ENCODE measurements around the gene NUP188.

DNA sequence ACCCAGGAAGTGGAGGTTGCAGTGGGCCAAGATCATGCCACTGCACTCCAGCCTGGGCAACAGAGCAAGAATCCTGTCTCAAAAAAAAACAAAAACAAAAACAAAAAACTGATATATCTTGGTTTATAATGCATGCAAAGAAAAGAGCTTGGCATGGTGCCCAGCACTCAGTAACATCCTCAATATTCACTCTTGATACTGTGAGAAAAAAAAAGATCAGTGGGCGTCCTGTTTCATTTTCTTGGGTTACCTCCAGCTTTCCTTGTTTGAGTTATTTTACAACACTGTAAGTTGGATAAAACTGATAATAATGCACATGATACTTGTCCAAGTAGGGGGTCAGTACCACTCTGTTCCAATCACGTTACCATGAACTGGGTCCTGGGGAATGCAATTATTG is 18.9 kb upstream of the NUP188 start:
- TF ChIP-seq, protein P1, sequence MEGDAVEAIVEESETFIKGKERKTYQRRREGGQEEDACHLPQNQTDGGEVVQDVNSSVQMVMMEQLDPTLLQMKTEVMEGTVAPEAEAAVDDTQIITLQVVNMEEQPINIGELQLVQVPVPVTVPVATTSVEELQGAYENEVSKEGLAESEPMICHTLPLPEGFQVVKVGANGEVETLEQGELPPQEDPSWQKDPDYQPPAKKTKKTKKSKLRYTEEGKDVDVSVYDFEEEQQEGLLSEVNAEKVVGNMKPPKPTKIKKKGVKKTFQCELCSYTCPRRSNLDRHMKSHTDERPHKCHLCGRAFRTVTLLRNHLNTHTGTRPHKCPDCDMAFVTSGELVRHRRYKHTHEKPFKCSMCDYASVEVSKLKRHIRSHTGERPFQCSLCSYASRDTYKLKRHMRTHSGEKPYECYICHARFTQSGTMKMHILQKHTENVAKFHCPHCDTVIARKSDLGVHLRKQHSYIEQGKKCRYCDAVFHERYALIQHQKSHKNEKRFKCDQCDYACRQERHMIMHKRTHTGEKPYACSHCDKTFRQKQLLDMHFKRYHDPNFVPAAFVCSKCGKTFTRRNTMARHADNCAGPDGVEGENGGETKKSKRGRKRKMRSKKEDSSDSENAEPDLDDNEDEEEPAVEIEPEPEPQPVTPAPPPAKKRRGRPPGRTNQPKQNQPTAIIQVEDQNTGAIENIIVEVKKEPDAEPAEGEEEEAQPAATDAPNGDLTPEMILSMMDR (tag by site-specific recombination; IDR thresholded peaks at IDR 0.05) = no peak
- TF ChIP-seq, protein P2, sequence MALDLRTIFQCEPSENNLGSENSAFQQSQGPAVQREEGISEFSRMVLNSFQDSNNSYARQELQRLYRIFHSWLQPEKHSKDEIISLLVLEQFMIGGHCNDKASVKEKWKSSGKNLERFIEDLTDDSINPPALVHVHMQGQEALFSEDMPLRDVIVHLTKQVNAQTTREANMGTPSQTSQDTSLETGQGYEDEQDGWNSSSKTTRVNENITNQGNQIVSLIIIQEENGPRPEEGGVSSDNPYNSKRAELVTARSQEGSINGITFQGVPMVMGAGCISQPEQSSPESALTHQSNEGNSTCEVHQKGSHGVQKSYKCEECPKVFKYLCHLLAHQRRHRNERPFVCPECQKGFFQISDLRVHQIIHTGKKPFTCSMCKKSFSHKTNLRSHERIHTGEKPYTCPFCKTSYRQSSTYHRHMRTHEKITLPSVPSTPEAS (tag by site-specific recombination; IDR thresholded peaks at IDR 0.05) = no peak
- TF ChIP-seq, protein P3, sequence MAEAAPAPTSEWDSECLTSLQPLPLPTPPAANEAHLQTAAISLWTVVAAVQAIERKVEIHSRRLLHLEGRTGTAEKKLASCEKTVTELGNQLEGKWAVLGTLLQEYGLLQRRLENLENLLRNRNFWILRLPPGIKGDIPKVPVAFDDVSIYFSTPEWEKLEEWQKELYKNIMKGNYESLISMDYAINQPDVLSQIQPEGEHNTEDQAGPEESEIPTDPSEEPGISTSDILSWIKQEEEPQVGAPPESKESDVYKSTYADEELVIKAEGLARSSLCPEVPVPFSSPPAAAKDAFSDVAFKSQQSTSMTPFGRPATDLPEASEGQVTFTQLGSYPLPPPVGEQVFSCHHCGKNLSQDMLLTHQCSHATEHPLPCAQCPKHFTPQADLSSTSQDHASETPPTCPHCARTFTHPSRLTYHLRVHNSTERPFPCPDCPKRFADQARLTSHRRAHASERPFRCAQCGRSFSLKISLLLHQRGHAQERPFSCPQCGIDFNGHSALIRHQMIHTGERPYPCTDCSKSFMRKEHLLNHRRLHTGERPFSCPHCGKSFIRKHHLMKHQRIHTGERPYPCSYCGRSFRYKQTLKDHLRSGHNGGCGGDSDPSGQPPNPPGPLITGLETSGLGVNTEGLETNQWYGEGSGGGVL (tag by site-specific recombination; IDR thresholded peaks at IDR 0.05) = no peak
- TF ChIP-seq ZNF514 (tag by site-specific recombination; IDR thresholded peaks at IDR 0.05) (no peak), SALL2 (tag by site-specific recombination; IDR thresholded peaks at IDR 0.05; ENCODE audit: borderline replicate concordance) (no peak), ZBTB21 (tag by site-specific recombination; IDR thresholded peaks at IDR 0.05) (no peak), ZNF311 (tag by site-specific recombination; IDR thresholded peaks at IDR 0.05; ENCODE audit: borderline replicate concordance) (no peak), ZSCAN30 (tag by site-specific recombination; IDR thresholded peaks at IDR 0.05) (no peak), ZNF776 (tag by site-specific recombination; IDR thresholded peaks at IDR 0.05; ENCODE audit: borderline replicate concordance) (no peak)
- TF ChIP-seq, protein P4, sequence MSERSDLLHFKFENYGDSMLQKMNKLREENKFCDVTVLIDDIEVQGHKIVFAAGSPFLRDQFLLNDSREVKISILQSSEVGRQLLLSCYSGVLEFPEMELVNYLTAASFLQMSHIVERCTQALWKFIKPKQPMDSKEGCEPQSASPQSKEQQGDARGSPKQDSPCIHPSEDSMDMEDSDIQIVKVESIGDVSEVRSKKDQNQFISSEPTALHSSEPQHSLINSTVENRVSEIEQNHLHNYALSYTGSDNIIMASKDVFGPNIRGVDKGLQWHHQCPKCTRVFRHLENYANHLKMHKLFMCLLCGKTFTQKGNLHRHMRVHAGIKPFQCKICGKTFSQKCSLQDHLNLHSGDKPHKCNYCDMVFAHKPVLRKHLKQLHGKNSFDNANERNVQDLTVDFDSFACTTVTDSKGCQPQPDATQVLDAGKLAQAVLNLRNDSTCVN (tag by site-specific recombination; optimal IDR thresholded peaks at IDR 0.05) = no peak

All from HEK293 (cell line).